Left lung (tissue), 10 donors: Measurements from ENCODE around the gene ROR2. TPM values are rescaled to one million over a fixed set of nuclear protein-coding genes. Genes with fewer than 3 reads are reported as not detected.

Experiments
- ATAC-seq: fragments of 200-7000 bp; cut with Tn5 transposase; one replicate; pipeline ENCODE4 v1.9.1; 2020; ENCODE audit warnings: moderate library complexity
- DNase-seq, 4 donors: peaks; one replicate each; pipeline ENCODE4 v3.0.0-alpha.2; 2013 to 2020
- H3K27ac ChIP-seq, 2 donors: fragments of 200-600 bp; sonication (generic) in 1 of 2; one replicate each; pipeline versions ENCODE4 v1.5.0 to v1.8.0; 2020 to 2021
- H3K27me3 ChIP-seq, 2 donors: fragments of 200-600 bp; sonication (generic) in 1 of 2; one replicate each; pipeline versions ENCODE4 v1.5.0 to v1.8.0; 2020 to 2021
- H3K36me3 ChIP-seq, 2 donors: fragments of 200-600 bp; sonication (generic) in 1 of 2; one replicate each; pipeline versions ENCODE4 v1.5.0 to v1.8.0; 2020 to 2021
- H3K4me1 ChIP-seq, 2 donors: fragments of 200-600 bp; one replicate each; pipeline ENCODE4 v1.8.0; 2021
- H3K4me3 ChIP-seq, 2 donors: fragments of 200-600 bp; sonication (generic) in 1 of 2; one replicate each; pipeline versions ENCODE4 v1.5.0 to v1.8.0; 2020 to 2021; ENCODE audit warnings: mild to moderate bottlenecking in 1 of 2
- H3K9me3 ChIP-seq, 2 donors: fragments of 200-600 bp; sonication (generic) in 1 of 2; one replicate each; pipeline versions ENCODE4 v1.5.0 to v1.8.0; 2020 to 2021
- intact Hi-C, 2 donors: fragments of 100-400 bp; cut with DNase I; formaldehyde crosslinking; loops; one replicate each; pipeline versions ENCODE4 v1.11.2 to v1.14.2; 2022
- polyA plus RNA-seq, 6 donors: library from polyadenylated mRNA; unstranded; fragments of 120-200 nt; gene quantifications; one replicate each; pipeline ENCODE4 v1.2.1, GENCODE V29; 2013; ENCODE audit not compliant: insufficient read length in 6 of 6
- total RNA-seq, 2 donors: library from RNA; stranded (reverse); fragmentation: NEBNext Ultra II Directional; extraction: Animal tissue kit (Norgen Biotek cat#: 25700); gene quantifications; one replicate each; pipeline ENCODE4 v1.2.1, GENCODE V29; 2021
- TF ChIP-seq, protein P1 (sequence below), 2 donors: fragments of 200-600 bp; sonication (generic) in 1 of 2; IDR thresholded peaks; one replicate each; pipeline versions ENCODE4 v1.5.0 to v1.8.0; 2021; ENCODE audit warnings: antibody characterized with exemption in 2 of 2
- donor health status: DM: no; HTN: yes; CAD: no.
- donor health status: DM: no; HTN: no; CAD: no.

Gene ROR2
- total and polyA plus RNA-seq, 8 donors, result 11.5 to 36.5 (median 29.7) TPM

- intact Hi-C loops, result no loop called here
- Histone ChIP-seq H3K27ac (no peak overlapping the region), H3K9me3 (peaks cover 0 to 5% of the 10 kb centered on the region in 2 donors), H3K4me1 (no peaks in the 10 kb centered on the region), H3K4me3 (peak overlapping the region; percentile 9 to 31), H3K36me3 (no peaks in the 10 kb centered on the region), H3K27me3 (peaks cover 0 to 18% of the 10 kb centered on the region in 2 donors)
- TF ChIP-seq, protein P1, sequence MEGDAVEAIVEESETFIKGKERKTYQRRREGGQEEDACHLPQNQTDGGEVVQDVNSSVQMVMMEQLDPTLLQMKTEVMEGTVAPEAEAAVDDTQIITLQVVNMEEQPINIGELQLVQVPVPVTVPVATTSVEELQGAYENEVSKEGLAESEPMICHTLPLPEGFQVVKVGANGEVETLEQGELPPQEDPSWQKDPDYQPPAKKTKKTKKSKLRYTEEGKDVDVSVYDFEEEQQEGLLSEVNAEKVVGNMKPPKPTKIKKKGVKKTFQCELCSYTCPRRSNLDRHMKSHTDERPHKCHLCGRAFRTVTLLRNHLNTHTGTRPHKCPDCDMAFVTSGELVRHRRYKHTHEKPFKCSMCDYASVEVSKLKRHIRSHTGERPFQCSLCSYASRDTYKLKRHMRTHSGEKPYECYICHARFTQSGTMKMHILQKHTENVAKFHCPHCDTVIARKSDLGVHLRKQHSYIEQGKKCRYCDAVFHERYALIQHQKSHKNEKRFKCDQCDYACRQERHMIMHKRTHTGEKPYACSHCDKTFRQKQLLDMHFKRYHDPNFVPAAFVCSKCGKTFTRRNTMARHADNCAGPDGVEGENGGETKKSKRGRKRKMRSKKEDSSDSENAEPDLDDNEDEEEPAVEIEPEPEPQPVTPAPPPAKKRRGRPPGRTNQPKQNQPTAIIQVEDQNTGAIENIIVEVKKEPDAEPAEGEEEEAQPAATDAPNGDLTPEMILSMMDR (IDR thresholded peaks at IDR 0.05), result no peak
- DNase-seq, result peak; percentile 15 to 91 (median 78)
- ATAC-seq, result peak; percentile 94
Observed at GRCh38 chr9:91714020-91714806, 235.8 kb downstream of the ROR2 start.

DNA sequence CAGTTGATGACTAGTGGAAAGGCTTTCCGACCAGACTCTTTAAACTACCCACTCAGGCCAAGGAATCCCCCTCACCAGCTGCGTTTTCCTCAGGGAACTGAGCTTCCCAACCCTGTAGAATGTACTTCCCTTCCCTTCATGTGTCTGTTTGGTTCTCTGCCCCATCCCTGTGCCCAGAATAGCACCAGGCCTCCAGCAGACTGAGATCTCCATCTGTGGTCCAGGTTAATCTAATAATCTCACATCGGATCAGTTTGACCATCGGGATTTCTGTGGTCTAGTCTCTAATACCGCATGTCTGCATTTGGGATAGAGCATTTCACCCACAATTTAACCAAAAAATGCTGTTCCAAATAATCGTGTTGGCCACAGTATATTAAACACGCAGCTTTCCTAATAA, 237.2 kb downstream of the ROR2 start:
- DNase-seq, result no peak
- Histone ChIP-seq H3K9me3 (peaks cover 0 to 5% of the 10 kb centered on the region in 2 donors), H3K4me3 (no peak overlapping the region), H3K36me3 (no peaks in the 10 kb centered on the region), H3K27me3 (peaks cover 0 to 16% of the 10 kb centered on the region in 2 donors), H3K27ac (no peak overlapping the region), H3K4me1 (no peaks in the 10 kb centered on the region)
- intact Hi-C loops, result no loop called here
- no peak for ATAC-seq
- TF ChIP-seq, protein P1 (IDR thresholded peaks at IDR 0.05), result no peak

GRCh38 chr9:91711755-91712601, 238.1 kb downstream of the ROR2 start:
- H3K27me3 ChIP-seq, result peaks cover 0 to 16% of the 10 kb centered on the region in 2 donors
- H3K4me3 ChIP-seq, result no peak overlapping the region
- H3K9me3 ChIP-seq, result peaks cover 0 to 5% of the 10 kb centered on the region in 2 donors
- no peak for DNase-seq
- intact Hi-C loops, result no loop called here
- H3K27ac ChIP-seq, result no peak overlapping the region
- H3K36me3 ChIP-seq, result no peaks in the 10 kb centered on the region
- peak; percentile 29 for ATAC-seq
- no peaks in the 10 kb centered on the region for H3K4me1 ChIP-seq
- TF ChIP-seq, protein P1 (IDR thresholded peaks at IDR 0.05), result no peak

GRCh38 chr9:91710158-91710557, 239.9 kb downstream of the ROR2 start:
- H3K9me3 ChIP-seq, result peaks cover 0 to 14% of the 10 kb centered on the region in 2 donors
- H3K4me3 ChIP-seq, result no peak overlapping the region
- H3K27ac ChIP-seq, result no peak overlapping the region
- TF ChIP-seq, protein P1 (IDR thresholded peaks at IDR 0.05), result no peak
- no peak for ATAC-seq
- no peak for DNase-seq
- intact Hi-C loops, result no loop called here
- H3K36me3 ChIP-seq, result no peaks in the 10 kb centered on the region
- H3K4me1 ChIP-seq, result no peaks in the 10 kb centered on the region
- peaks cover 0 to 7% of the 10 kb centered on the region in 2 donors for H3K27me3 ChIP-seq

DNA sequence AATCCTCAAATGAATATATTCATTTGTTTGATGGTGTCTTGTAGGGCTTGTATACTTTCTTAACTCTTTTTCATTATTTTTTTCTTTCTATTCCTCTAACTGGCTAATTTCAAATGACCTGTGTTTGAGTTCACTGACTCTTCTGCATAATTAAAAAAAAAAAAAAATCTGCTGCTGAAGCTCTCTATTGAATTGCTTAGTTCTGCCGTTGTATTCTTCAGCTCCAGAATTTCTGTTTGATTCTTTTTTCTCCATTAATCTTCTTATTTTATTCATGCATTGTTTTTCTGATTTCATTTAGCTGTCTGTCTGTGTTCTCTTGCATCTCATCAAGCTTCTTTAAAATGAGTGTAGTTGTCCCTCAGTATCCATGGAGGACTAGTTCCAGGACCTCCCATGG, 244.6 kb downstream of the ROR2 start:
- intact Hi-C loops, result no loop called here
- no peak for ATAC-seq

More for the DNA sequence above, 244.6 kb downstream of the ROR2 start:
- no peak overlapping the region for H3K4me3 ChIP-seq
- DNase-seq, result no peak
- TF ChIP-seq, protein P1 (IDR thresholded peaks at IDR 0.05), result no peak
- no peaks in the 10 kb centered on the region for H3K27me3 ChIP-seq
- H3K36me3 ChIP-seq, result no peaks in the 10 kb centered on the region
- no peaks in the 10 kb centered on the region for H3K4me1 ChIP-seq
- H3K9me3 ChIP-seq, result peaks cover 0 to 22% of the 10 kb centered on the region in 2 donors
- H3K27ac ChIP-seq, result no peak overlapping the region
